ENCODE data around the gene TIMM44. TPM values are rescaled to one million over a fixed set of nuclear protein-coding genes. Genes with fewer than 3 reads are reported as not detected.

TIMM44 gene
- total and polyA plus RNA-seq, 2 donors from 2014 or later = 46.7 to 57.8 TPM

DNA sequence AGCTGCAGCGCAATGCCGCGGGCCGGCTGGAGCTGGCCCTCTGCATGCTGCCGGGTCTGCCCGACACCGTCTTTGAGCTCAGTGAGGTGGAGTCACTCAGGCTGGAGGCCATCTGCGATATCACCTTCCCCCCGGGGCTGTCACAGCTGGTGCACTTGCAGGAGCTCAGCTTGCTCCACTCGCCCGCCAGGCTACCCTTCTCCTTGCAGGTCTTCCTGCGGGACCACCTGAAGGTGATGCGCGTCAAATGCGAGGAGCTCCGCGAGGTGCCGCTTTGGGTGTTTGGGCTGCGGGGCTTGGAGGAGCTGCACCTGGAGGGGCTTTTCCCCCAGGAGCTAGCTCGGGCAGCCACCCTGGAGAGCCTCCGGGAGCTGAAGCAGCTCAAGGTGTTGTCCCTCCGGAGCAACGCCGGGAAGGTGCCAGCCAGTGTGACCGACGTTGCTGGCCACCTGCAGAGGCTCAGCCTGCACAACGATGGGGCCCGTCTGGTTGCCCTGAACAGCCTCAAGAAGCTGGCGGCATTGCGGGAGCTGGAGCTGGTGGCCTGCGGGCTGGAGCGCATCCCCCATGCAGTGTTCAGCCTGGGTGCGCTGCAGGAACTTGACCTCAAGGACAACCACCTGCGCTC lies 43.6 kb downstream of the TIMM44 start:
- no peak for FAIRE-seq

DNA sequence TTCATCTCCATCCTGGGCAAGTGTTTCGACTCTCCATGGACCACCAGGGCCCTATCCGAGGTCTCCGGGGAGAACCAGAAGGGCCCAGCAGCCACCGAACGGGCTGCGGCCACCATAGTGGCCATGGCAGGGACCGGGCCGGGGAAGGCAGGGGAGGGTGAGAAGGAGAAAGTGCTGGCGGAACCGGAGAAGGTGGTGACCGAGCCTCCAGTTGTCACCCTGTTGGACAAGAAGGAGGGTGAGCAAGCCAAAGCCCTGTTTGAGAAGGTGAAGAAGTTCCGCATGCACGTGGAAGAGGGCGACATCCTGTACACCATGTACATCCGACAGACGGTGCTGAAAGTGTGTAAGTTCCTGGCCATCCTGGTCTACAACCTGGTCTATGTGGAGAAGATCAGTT lies 44.5 kb downstream of the TIMM44 start:
- no peak overlapping the region for H3K4me3 ChIP-seq (ENCODE audit: low read length in 3 of 3)
- TF ChIP-seq, protein P1, sequence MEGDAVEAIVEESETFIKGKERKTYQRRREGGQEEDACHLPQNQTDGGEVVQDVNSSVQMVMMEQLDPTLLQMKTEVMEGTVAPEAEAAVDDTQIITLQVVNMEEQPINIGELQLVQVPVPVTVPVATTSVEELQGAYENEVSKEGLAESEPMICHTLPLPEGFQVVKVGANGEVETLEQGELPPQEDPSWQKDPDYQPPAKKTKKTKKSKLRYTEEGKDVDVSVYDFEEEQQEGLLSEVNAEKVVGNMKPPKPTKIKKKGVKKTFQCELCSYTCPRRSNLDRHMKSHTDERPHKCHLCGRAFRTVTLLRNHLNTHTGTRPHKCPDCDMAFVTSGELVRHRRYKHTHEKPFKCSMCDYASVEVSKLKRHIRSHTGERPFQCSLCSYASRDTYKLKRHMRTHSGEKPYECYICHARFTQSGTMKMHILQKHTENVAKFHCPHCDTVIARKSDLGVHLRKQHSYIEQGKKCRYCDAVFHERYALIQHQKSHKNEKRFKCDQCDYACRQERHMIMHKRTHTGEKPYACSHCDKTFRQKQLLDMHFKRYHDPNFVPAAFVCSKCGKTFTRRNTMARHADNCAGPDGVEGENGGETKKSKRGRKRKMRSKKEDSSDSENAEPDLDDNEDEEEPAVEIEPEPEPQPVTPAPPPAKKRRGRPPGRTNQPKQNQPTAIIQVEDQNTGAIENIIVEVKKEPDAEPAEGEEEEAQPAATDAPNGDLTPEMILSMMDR (IDR thresholded peaks at IDR 0.05; ENCODE audit: borderline replicate concordance, extremely low read depth, insufficient read depth) = no peak
- H3K27me3 ChIP-seq (ENCODE audit: control insufficient read depth, insufficient read depth, low read length) = no peaks in the 10 kb centered on the region
- DNase-seq = no peak
- H3K9me3 ChIP-seq (ENCODE audit: control insufficient read depth in 2 of 3, insufficient read depth in 1 of 3, low read length in 3 of 3) = no peaks in the 10 kb centered on the region
- intact Hi-C loops (cut with DNase I) = no loop called here
- FAIRE-seq = no peak
- H3K9ac ChIP-seq (ENCODE audit: low read length in 3 of 3) = no peak overlapping the region
- no peaks in the 10 kb centered on the region for H3K36me3 ChIP-seq (ENCODE audit: control insufficient read depth in 2 of 3, insufficient read depth in 3 of 3, low read length in 3 of 3)
- no peak overlapping the region for H3K27ac ChIP-seq (ENCODE audit: low read depth in 2 of 2, low read length in 2 of 2)
- peaks cover 0 to 6% (median 4%) of the 10 kb centered on the region in 3 donors for H3K4me1 ChIP-seq (ENCODE audit: control insufficient read depth in 2 of 3, insufficient read depth in 2 of 3, low read depth in 1 of 3, low read length in 3 of 3)

More for the DNA sequence above, 43.6 kb downstream of the TIMM44 start:
- Histone ChIP-seq H3K4me3 (ENCODE audit: low read length in 3 of 3) (no peak overlapping the region), H3K9ac (ENCODE audit: low read length in 3 of 3) (no peak overlapping the region), H3K27ac (ENCODE audit: low read depth in 2 of 2, low read length in 2 of 2) (no peak overlapping the region), H3K27me3 (ENCODE audit: control insufficient read depth, insufficient read depth, low read length) (no peaks in the 10 kb centered on the region), H3K36me3 (ENCODE audit: control insufficient read depth in 2 of 3, insufficient read depth in 3 of 3, low read length in 3 of 3) (no peaks in the 10 kb centered on the region), H3K9me3 (ENCODE audit: control insufficient read depth in 2 of 3, insufficient read depth in 1 of 3, low read length in 3 of 3) (no peaks in the 10 kb centered on the region), H3K4me1 (ENCODE audit: control insufficient read depth in 2 of 3, insufficient read depth in 2 of 3, low read depth in 1 of 3, low read length in 3 of 3) (peaks cover 0 to 11% (median 7%) of the 10 kb centered on the region in 3 donors)
- intact Hi-C loops (cut with DNase I) = no loop called here
- TF ChIP-seq, protein P1 (IDR thresholded peaks at IDR 0.05; ENCODE audit: borderline replicate concordance, extremely low read depth, insufficient read depth) = no peak
- DNase-seq = peak in 3 of 5 donors; percentile 10 to 77 (median 55)

DNA sequence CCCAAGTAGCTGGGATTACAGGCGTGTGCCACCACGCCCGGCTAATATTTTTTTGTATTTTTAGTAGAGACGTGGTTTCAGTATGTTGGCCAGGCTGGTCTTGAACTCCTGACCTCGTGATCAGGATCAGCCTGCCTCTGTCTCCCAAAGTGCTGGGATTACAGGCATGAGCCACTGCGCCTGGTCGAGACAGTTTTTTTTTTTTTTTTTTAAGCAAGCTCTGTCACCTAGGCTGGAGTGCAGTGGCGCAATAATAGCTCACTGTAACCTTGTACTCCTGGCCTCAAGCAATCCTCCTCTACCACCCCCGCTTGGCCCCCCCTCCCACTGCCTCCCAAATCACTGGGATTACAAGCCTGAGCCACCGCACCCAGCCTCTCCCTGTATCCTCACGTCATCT lies 46.2 kb downstream of the TIMM44 start:
- H3K27me3 ChIP-seq (ENCODE audit: control insufficient read depth, insufficient read depth, low read length) = no peaks in the 10 kb centered on the region
- H3K9ac ChIP-seq (ENCODE audit: low read length in 3 of 3) = no peak overlapping the region
- no peaks in the 10 kb centered on the region for H3K36me3 ChIP-seq (ENCODE audit: control insufficient read depth in 2 of 3, insufficient read depth in 3 of 3, low read length in 3 of 3)
- no peak overlapping the region for H3K27ac ChIP-seq (ENCODE audit: low read depth in 2 of 2, low read length in 2 of 2)
- intact Hi-C loops (cut with DNase I) = no loop called here
- H3K4me3 ChIP-seq (ENCODE audit: low read length in 3 of 3) = no peak overlapping the region
- TF ChIP-seq, protein P1 (IDR thresholded peaks at IDR 0.05; ENCODE audit: borderline replicate concordance, extremely low read depth, insufficient read depth) = no peak
- DNase-seq (no peak), FAIRE-seq (no peak)
- H3K9me3 ChIP-seq (ENCODE audit: control insufficient read depth in 2 of 3, insufficient read depth in 1 of 3, low read length in 3 of 3) = no peaks in the 10 kb centered on the region
- H3K4me1 ChIP-seq (ENCODE audit: control insufficient read depth in 2 of 3, insufficient read depth in 2 of 3, low read depth in 1 of 3, low read length in 3 of 3) = no peaks in the 10 kb centered on the region

DNA sequence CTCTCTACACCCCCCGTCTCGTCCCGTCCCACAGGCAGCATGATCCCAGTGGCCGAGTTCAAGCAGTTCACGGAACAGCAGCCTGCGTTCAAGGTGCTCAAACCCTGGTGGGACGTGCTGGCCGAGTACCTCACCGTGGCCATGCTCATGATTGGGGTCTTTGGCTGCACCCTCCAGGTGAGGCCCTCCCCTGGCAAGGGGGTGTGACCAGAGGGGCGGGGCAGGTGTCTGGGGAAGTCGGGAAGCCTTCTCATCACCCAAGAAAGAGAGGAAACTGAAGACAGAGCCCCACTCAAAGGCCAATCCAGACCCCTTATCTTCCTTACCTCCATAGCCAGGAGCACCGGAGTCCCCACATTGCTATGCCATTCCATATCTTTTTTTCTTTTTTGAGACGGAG lies 47.9 kb downstream of the TIMM44 start:
- DNase-seq = no peak
- TF ChIP-seq, protein P1 (IDR thresholded peaks at IDR 0.05; ENCODE audit: borderline replicate concordance, extremely low read depth, insufficient read depth) = no peak
- FAIRE-seq = no peak

More for the DNA sequence above, 47.9 kb downstream of the TIMM44 start:
- Histone ChIP-seq H3K36me3 (ENCODE audit: control insufficient read depth in 2 of 3, insufficient read depth in 3 of 3, low read length in 3 of 3) (no peaks in the 10 kb centered on the region), H3K27me3 (ENCODE audit: control insufficient read depth, insufficient read depth, low read length) (no peaks in the 10 kb centered on the region), H3K9ac (ENCODE audit: low read length in 3 of 3) (no peak overlapping the region), H3K4me3 (ENCODE audit: low read length in 3 of 3) (no peak overlapping the region), H3K27ac (ENCODE audit: low read depth in 2 of 2, low read length in 2 of 2) (no peak overlapping the region), H3K9me3 (ENCODE audit: control insufficient read depth in 2 of 3, insufficient read depth in 1 of 3, low read length in 3 of 3) (no peaks in the 10 kb centered on the region), H3K4me1 (ENCODE audit: control insufficient read depth in 2 of 3, insufficient read depth in 2 of 3, low read depth in 1 of 3, low read length in 3 of 3) (no peaks in the 10 kb centered on the region)
- intact Hi-C loops (cut with DNase I) = no loop called here

All from kidney (tissue), 14 donors.